Neural crest cell (in vitro differentiated cells): ENCODE data around the gene MARCHF2. TPM values are rescaled to one million over a fixed set of nuclear protein-coding genes. Genes with fewer than 3 reads are reported as not detected.

Source experiments
- DNase-seq: peaks from one replicate; pipeline ENCODE4 v3.0.0; 2021; ENCODE audit warnings: low read depth, mixed read lengths, low spot score
- H3K27ac Mint-ChIP-seq: one replicate; pipeline ENCODE4 v1.8.0; 2021; ENCODE audit warnings: mild to moderate bottlenecking, mixed read lengths; ENCODE audit not compliant: unreplicated experiment
- H3K27me3 Mint-ChIP-seq: 2 replicates; pipeline ENCODE4 v1.8.0; 2021; ENCODE audit warnings: low read depth, mild to moderate bottlenecking, mixed read lengths
- H3K36me3 Mint-ChIP-seq: 2 replicates; pipeline ENCODE4 v1.8.0; 2021; ENCODE audit warnings: low read depth, mild to moderate bottlenecking, mixed read lengths
- H3K4me1 Mint-ChIP-seq: 2 replicates; pipeline ENCODE4 v1.8.0; 2021; ENCODE audit warnings: mixed read lengths
- H3K4me3 Mint-ChIP-seq: one replicate; pipeline ENCODE4 v1.8.0; 2021; ENCODE audit warnings: mild to moderate bottlenecking, mixed read lengths
- H3K9me3 Mint-ChIP-seq: 2 replicates; pipeline ENCODE4 v1.8.0; 2021; ENCODE audit warnings: mixed read lengths
- CTCF ChIP-seq: fragments of 200-600 bp; sonication (generic); conservative IDR thresholded peaks from 2 replicates; pipeline ENCODE4 v1.5.0; 2021; ENCODE audit warnings: antibody characterized with exemption, mild to moderate bottlenecking
- total RNA-seq: library from RNA; stranded (reverse); gene quantifications from 2 replicates; pipeline ENCODE4 v1.2.1, GENCODE V29; 2021

MARCHF2 gene
- total RNA-seq, 1 donor from 2014 or later = 13.6 TPM

- H3K9me3 Mint-ChIP-seq = no peaks in the 10 kb centered on the region
- H3K4me3 Mint-ChIP-seq = no peak overlapping the region
- peaks cover 15% of the 10 kb centered on the region for H3K36me3 Mint-ChIP-seq
- H3K4me1 Mint-ChIP-seq = peaks cover 51% of the 10 kb centered on the region
- no peaks in the 10 kb centered on the region for H3K27me3 Mint-ChIP-seq
- no peak for DNase-seq
- TF ChIP-seq CTCF = no peak
- no peak overlapping the region for H3K27ac Mint-ChIP-seq
Observed at GRCh38 chr19:8453616-8454015, 40.5 kb downstream of the MARCHF2 start.

- DNase-seq = no peak
- H3K4me1 Mint-ChIP-seq = peaks cover 49% of the 10 kb centered on the region
- H3K27me3 Mint-ChIP-seq = no peaks in the 10 kb centered on the region
- no peaks in the 10 kb centered on the region for H3K9me3 Mint-ChIP-seq
- H3K4me3 Mint-ChIP-seq = no peak overlapping the region
- peaks cover 15% of the 10 kb centered on the region for H3K36me3 Mint-ChIP-seq
- TF ChIP-seq CTCF = no peak
- H3K27ac Mint-ChIP-seq = no peak overlapping the region
Observed at GRCh38 chr19:8454218-8454617, 41.1 kb downstream of the MARCHF2 start.

GRCh38 chr19:8455018-8455417, 41.9 kb downstream of the MARCHF2 start:
- no peak for DNase-seq
- Mint-ChIP-seq H3K9me3 (no peaks in the 10 kb centered on the region), H3K4me1 (peaks cover 53% of the 10 kb centered on the region), H3K4me3 (no peak overlapping the region), H3K27me3 (no peaks in the 10 kb centered on the region), H3K36me3 (peaks cover 16% of the 10 kb centered on the region), H3K27ac (no peak overlapping the region)
- no peak for TF ChIP-seq CTCF

- peak; percentile 43 for TF ChIP-seq CTCF
- no peak overlapping the region for H3K27ac Mint-ChIP-seq
- H3K4me3 Mint-ChIP-seq = peak overlapping the region; percentile 16
- H3K27me3 Mint-ChIP-seq = no peaks in the 10 kb centered on the region
- H3K9me3 Mint-ChIP-seq = no peaks in the 10 kb centered on the region
- peaks cover 18% of the 10 kb centered on the region for H3K36me3 Mint-ChIP-seq
- peaks cover 60% of the 10 kb centered on the region for H3K4me1 Mint-ChIP-seq
- DNase-seq = no peak
Observed at GRCh38 chr19:8456064-8456463, 43.0 kb downstream of the MARCHF2 start.

GRCh38 chr19:8457209-8457608, 44.1 kb downstream of the MARCHF2 start:
- no peak overlapping the region for H3K4me3 Mint-ChIP-seq
- H3K36me3 Mint-ChIP-seq = peaks cover 15% of the 10 kb centered on the region
- no peaks in the 10 kb centered on the region for H3K9me3 Mint-ChIP-seq
- no peak for DNase-seq
- no peak for TF ChIP-seq CTCF
- no peaks in the 10 kb centered on the region for H3K27me3 Mint-ChIP-seq
- H3K27ac Mint-ChIP-seq = no peak overlapping the region
- peaks cover 62% of the 10 kb centered on the region for H3K4me1 Mint-ChIP-seq

- Mint-ChIP-seq H3K27me3 (no peaks in the 10 kb centered on the region), H3K4me3 (no peak overlapping the region), H3K36me3 (peaks cover 15% of the 10 kb centered on the region), H3K4me1 (peaks cover 65% of the 10 kb centered on the region), H3K27ac (no peak overlapping the region), H3K9me3 (no peaks in the 10 kb centered on the region)
- DNase-seq = no peak
- TF ChIP-seq CTCF = no peak
Observed at GRCh38 chr19:8457827-8458226, 44.7 kb downstream of the MARCHF2 start.
